Loucy (cell line): ENCODE results near the gene ALDH1L2.

Source experiments
- H2AFZ ChIP-seq: fragments of 200-600 bp; sonication (generic); 2 replicates; pipeline ENCODE4 v1.6.0; 2016; ENCODE audit warnings: antibody characterized with exemption, mild to moderate bottlenecking, low read length, moderate library complexity
- H3F3A ChIP-seq: fragments of 200-600 bp; 2 replicates; pipeline ENCODE4 v1.6.0; 2016; ENCODE audit warnings: antibody characterized with exemption, low read depth, mild to moderate bottlenecking
- H3K27me3 ChIP-seq: fragments of 200-600 bp; sonication (generic); 2 replicates; pipeline ENCODE4 v1.6.1; 2014; ENCODE audit warnings: low read length, mild to moderate bottlenecking; ENCODE audit not compliant: insufficient read depth, poor library complexity, severe bottlenecking
- H3K36me3 ChIP-seq: fragments of 200-600 bp; sonication (generic); 2 replicates; pipeline ENCODE4 v1.6.1; 2016; ENCODE audit warnings: low read length; ENCODE audit not compliant: insufficient read depth
- H3K4me1 ChIP-seq: fragments of 200-600 bp; sonication (generic); 2 replicates; pipeline ENCODE4 v1.5.1; 2014; ENCODE audit warnings: low read length, mild to moderate bottlenecking; ENCODE audit not compliant: insufficient read depth, poor library complexity, severe bottlenecking
- H3K4me2 ChIP-seq: fragments of 200-600 bp; sonication (generic); 2 replicates; pipeline ENCODE4 v1.6.0; 2014; ENCODE audit warnings: antibody characterized with exemption, low read length, low read depth, mild to moderate bottlenecking; ENCODE audit not compliant: poor library complexity, severe bottlenecking
- H3K4me3 ChIP-seq: fragments of 200-600 bp; sonication (generic); 2 replicates; pipeline ENCODE4 v1.5.1; 2014; ENCODE audit warnings: low read length, mild to moderate bottlenecking, mixed read lengths; ENCODE audit not compliant: poor library complexity, severe bottlenecking
- H3K79me2 ChIP-seq: fragments of 200-600 bp; sonication (generic); 2 replicates; pipeline ENCODE4 v1.6.1; 2014; ENCODE audit warnings: low read length; ENCODE audit not compliant: insufficient read depth
- H3K9ac ChIP-seq: fragments of 200-600 bp; sonication (generic); 2 replicates; pipeline ENCODE4 v1.6.0; 2014; ENCODE audit warnings: mild to moderate bottlenecking, low read depth, low read length, moderate library complexity; ENCODE audit not compliant: poor library complexity, severe bottlenecking
- H3K9me2 ChIP-seq: fragments of 200-600 bp; sonication (generic); replicated peaks from 2 replicates; pipeline ENCODE4 v1.6.1; 2016; ENCODE audit warnings: low read depth, low read length, mixed read lengths
- H3K9me3 ChIP-seq: fragments of 200-600 bp; sonication (generic); 2 replicates; pipeline ENCODE4 v1.6.1; 2014; ENCODE audit warnings: mild to moderate bottlenecking, antibody characterized with exemption, low read length, low read depth; ENCODE audit not compliant: insufficient read depth
- H4K20me1 ChIP-seq: fragments of 200-600 bp; sonication (generic); 2 replicates; pipeline ENCODE4 v1.6.0; 2014; ENCODE audit warnings: antibody characterized with exemption, low read length, mild to moderate bottlenecking; ENCODE audit not compliant: insufficient read depth, poor library complexity, severe bottlenecking
- CTCF ChIP-seq: fragments of 200-600 bp; sonication (generic); conservative IDR thresholded peaks from 2 replicates; pipeline ENCODE4 v1.5.1; 2014; ENCODE audit warnings: mild to moderate bottlenecking, antibody characterized with exemption, low read length
- EZH2phosphoT487 ChIP-seq: fragments of 200-600 bp; IDR thresholded peaks from 2 replicates; pipeline ENCODE4 v1.6.1; 2018; ENCODE audit warnings: antibody characterized with exemption, mild to moderate bottlenecking, moderate library complexity, borderline replicate concordance

Gene ALDH1L2

GRCh38 chr12:104976703-104977102, 107.6 kb downstream of the ALDH1L2 start:
- no peaks in the 10 kb centered on the region for H3K27me3 ChIP-seq
- peak; percentile 32; the same call in 1 of the 2 replicates for TF ChIP-seq CTCF
- no peak for TF ChIP-seq EZH2phosphoT487
- no peaks in the 10 kb centered on the region for H3F3A ChIP-seq
- no peak overlapping the region for H2AFZ ChIP-seq
- no peaks in the 10 kb centered on the region for H3K9me2 ChIP-seq
- no peak overlapping the region for H3K4me3 ChIP-seq
- H3K79me2 ChIP-seq = no peaks in the 10 kb centered on the region
- H4K20me1 ChIP-seq = no peaks in the 10 kb centered on the region
- no peak overlapping the region for H3K9ac ChIP-seq
- H3K4me2 ChIP-seq = no peak overlapping the region
- H3K36me3 ChIP-seq = no peaks in the 10 kb centered on the region
- no peaks in the 10 kb centered on the region for H3K9me3 ChIP-seq
- no peaks in the 10 kb centered on the region for H3K4me1 ChIP-seq

- H3K36me3 ChIP-seq = no peaks in the 10 kb centered on the region
- no peak overlapping the region for H3K9ac ChIP-seq
- H3K9me3 ChIP-seq = no peaks in the 10 kb centered on the region
- no peaks in the 10 kb centered on the region for H3K4me1 ChIP-seq
- no peaks in the 10 kb centered on the region for H3K9me2 ChIP-seq
- no peaks in the 10 kb centered on the region for H3K79me2 ChIP-seq
- no peak overlapping the region for H2AFZ ChIP-seq
- TF ChIP-seq CTCF = no peak
- no peak for TF ChIP-seq EZH2phosphoT487
- H3F3A ChIP-seq = no peaks in the 10 kb centered on the region
- H3K4me2 ChIP-seq = no peak overlapping the region
- H3K4me3 ChIP-seq = no peak overlapping the region
- H3K27me3 ChIP-seq = no peaks in the 10 kb centered on the region
- H4K20me1 ChIP-seq = no peaks in the 10 kb centered on the region
Observed at GRCh38 chr12:104975587-104976343, 108.5 kb downstream of the ALDH1L2 start.

DNA sequence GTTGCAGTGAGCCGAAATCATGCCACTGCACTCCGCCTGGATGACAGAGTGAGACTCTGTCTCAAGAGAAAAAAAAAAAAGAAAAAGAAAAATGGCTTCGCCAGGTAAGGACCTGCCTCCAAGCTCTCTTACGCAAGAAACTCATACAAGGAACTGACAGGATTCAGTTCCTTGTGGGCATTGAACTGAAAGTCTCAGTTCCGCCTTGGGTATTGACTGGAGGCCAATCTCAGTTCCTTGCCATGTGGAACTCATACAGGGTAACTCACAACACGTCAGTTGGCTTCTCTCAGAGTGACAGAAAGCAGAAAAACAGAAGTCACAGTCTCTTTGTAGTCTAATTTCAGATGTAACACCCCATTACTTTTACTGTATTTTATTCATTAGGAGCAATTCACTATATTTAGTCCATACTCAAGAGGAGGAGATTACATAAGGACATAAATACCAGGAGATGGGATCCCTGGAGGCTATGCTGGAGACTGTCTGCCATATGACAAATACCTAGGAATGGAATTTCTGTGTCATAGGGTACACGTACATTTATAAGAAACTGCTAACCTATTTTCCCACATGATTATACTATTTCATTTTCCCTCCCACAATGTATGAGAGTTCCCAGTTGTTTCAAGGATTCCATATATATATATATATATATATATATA, 109.5 kb downstream of the ALDH1L2 start:
- no peaks in the 10 kb centered on the region for H4K20me1 ChIP-seq
- no peak overlapping the region for H3K4me2 ChIP-seq
- TF ChIP-seq CTCF (no peak), EZH2phosphoT487 (no peak)
- no peak overlapping the region for H3K9ac ChIP-seq
- no peaks in the 10 kb centered on the region for H3K9me2 ChIP-seq
- no peaks in the 10 kb centered on the region for H3K9me3 ChIP-seq
- no peaks in the 10 kb centered on the region for H3K4me1 ChIP-seq
- H3K36me3 ChIP-seq = no peaks in the 10 kb centered on the region
- no peak overlapping the region for H3K4me3 ChIP-seq
- H3K27me3 ChIP-seq = no peaks in the 10 kb centered on the region
- H3K79me2 ChIP-seq = no peaks in the 10 kb centered on the region
- no peaks in the 10 kb centered on the region for H3F3A ChIP-seq
- no peak overlapping the region for H2AFZ ChIP-seq
